Fibroblast of lung (primary cell): ENCODE data around the gene CSNK1E. TPM values are rescaled to one million over a fixed set of nuclear protein-coding genes. Genes with fewer than 3 reads are reported as not detected.
A peak's percentile ranks its signal among the peaks of the same experiment; 100 is the strongest.

Source experiments
- DNase-seq, 2 donors: peaks; one replicate each; pipeline versions ENCODE4 v3.0.0 to v3.0.0-alpha.2; 2010; ENCODE audit warnings: low read depth in 2 of 2
- H2AFZ ChIP-seq: 2 replicates; pipeline ENCODE4 v1.5.1; 2012; ENCODE audit warnings: low read length, control low read depth, inconsistent platforms
- H3K27ac ChIP-seq: 2 replicates; pipeline ENCODE4 v1.5.1; 2011; ENCODE audit warnings: low read length, control low read depth; ENCODE audit not compliant: insufficient read depth
- H3K27me3 ChIP-seq: 2 replicates; pipeline ENCODE4 v1.5.1; 2011; ENCODE audit warnings: mild to moderate bottlenecking, low read length; ENCODE audit not compliant: control insufficient read depth, insufficient read depth
- H3K36me3 ChIP-seq: 2 replicates; pipeline ENCODE4 v1.5.1; 2011; ENCODE audit warnings: low read length; ENCODE audit not compliant: control insufficient read depth, insufficient read depth
- H3K4me1 ChIP-seq: 2 replicates; pipeline ENCODE4 v1.5.1; 2011; ENCODE audit warnings: low read length; ENCODE audit not compliant: control insufficient read depth, insufficient read depth; ENCODE audit errors: extremely low read depth
- H3K4me2 ChIP-seq: 2 replicates; pipeline ENCODE4 v1.5.1; 2011; ENCODE audit warnings: low read length, control low read depth; ENCODE audit not compliant: insufficient read depth; ENCODE audit errors: extremely low read depth
- H3K4me3 ChIP-seq, 4 experiments: fragments of 200-600 bp in 1 of 4; sonication (generic) in 1 of 4; replicated peaks in 1 of 4; 2 replicates each; pipeline ENCODE4 v1.5.1; 2011 to 2016; ENCODE audit warnings: low read length in 4 of 4, low read depth in 3 of 4, mild to moderate bottlenecking in 3 of 4, control low read depth in 2 of 4, inconsistent platforms in 1 of 4, mixed read lengths in 1 of 4; ENCODE audit not compliant: insufficient read depth in 1 of 4; ENCODE audit errors: control extremely low read depth in 1 of 4
- H3K79me2 ChIP-seq: 2 replicates; pipeline ENCODE4 v1.5.1; 2012; ENCODE audit warnings: mild to moderate bottlenecking, low read length, inconsistent platforms; ENCODE audit not compliant: control insufficient read depth, insufficient read depth
- H3K9ac ChIP-seq: 2 replicates; pipeline ENCODE4 v1.5.1; 2011; ENCODE audit warnings: mild to moderate bottlenecking, low read length, control low read depth; ENCODE audit not compliant: insufficient read depth
- H3K9me3 ChIP-seq: 2 replicates; pipeline ENCODE4 v1.5.1; 2012; ENCODE audit warnings: low read depth, low read length; ENCODE audit not compliant: control insufficient read depth, insufficient read depth
- H4K20me1 ChIP-seq: 2 replicates; pipeline ENCODE4 v1.5.1; 2011; ENCODE audit warnings: low read length; ENCODE audit not compliant: control insufficient read depth, insufficient read depth; ENCODE audit errors: extremely low read depth
- CTCF ChIP-seq, 2 donors: IDR thresholded peaks in 1 of 2; conservative IDR thresholded peaks in 1 of 2; 1 replicate in 1 of 2; 2 replicates in 1 of 2; pipeline ENCODE4 v1.5.1; 2011 to 2012; ENCODE audit warnings: low read length in 2 of 2, control low read depth in 1 of 2, inconsistent platforms in 1 of 2, low read depth in 1 of 2, mild to moderate bottlenecking in 1 of 2
- EZH2 ChIP-seq: IDR thresholded peaks from 2 replicates; pipeline ENCODE4 v1.5.1; 2012; ENCODE audit warnings: low read length, control low read depth, mild to moderate bottlenecking; ENCODE audit errors: missing control alignments
- polyA plus RNA-seq, 2 donors: library from polyadenylated mRNA; depleted of rRNA in 1 of 2; stranded (reverse) in 1 of 2; unstranded in 1 of 2; fragments of >200 nt; gene quantifications; 2 replicates each; pipeline ENCODE4 v1.2.1, GENCODE V29; 2011 to 2012; ENCODE audit warnings: missing spikeins in 1 of 2
- total RNA-seq: library from RNA; depleted of rRNA; stranded (reverse); fragments of >200 nt; gene quantifications from 2 replicates; pipeline ENCODE4 v1.2.1, GENCODE V29; 2014

The CSNK1E gene
- total and polyA plus RNA-seq, 2 donors (not counting 1 experiment from before 2014, with no cell fraction given) = 99.3 to 121 TPM

GRCh38 chr22:38316364-38317121, 690 bp downstream of the CSNK1E start:
- H3K4me3 ChIP-seq = peak overlapping the region; percentile 47 to 96 (median 77)
- TF ChIP-seq EZH2 (no peak), CTCF (conservative IDR thresholded peaks at IDR 0.05 in 1 of 2, IDR thresholded peaks at IDR 0.05 in 1 of 2; ENCODE audit: low read depth in 1 of 2, low read length in 2 of 2) (no peak)
- H3K36me3 ChIP-seq = peaks cover 3% of the 10 kb centered on the region
- H3K27ac ChIP-seq = peak overlapping the region; percentile 87
- peak; percentile 60 to 64 for DNase-seq
- H3K27me3 ChIP-seq = no peaks in the 10 kb centered on the region
- no peak overlapping the region for H2AFZ ChIP-seq
- peak overlapping the region; percentile 42 for H3K4me2 ChIP-seq
- H3K9me3 ChIP-seq = no peaks in the 10 kb centered on the region
- peaks cover 50% of the 10 kb centered on the region for H3K79me2 ChIP-seq
- H3K4me1 ChIP-seq = peaks cover 33% of the 10 kb centered on the region
- H3K9ac ChIP-seq = peak overlapping the region; percentile 92
- H4K20me1 ChIP-seq = no peaks in the 10 kb centered on the region

GRCh38 chr22:38315823-38316363, 1.3 kb downstream of the CSNK1E start:
- DNase-seq = no peak
- Histone ChIP-seq H4K20me1 (no peaks in the 10 kb centered on the region), H3K4me1 (peaks cover 39% of the 10 kb centered on the region)

More at GRCh38 chr22:38315823-38316363, 1.3 kb downstream of the CSNK1E start:
- Histone ChIP-seq H3K79me2 (peaks cover 56% of the 10 kb centered on the region), H3K4me2 (peak overlapping the region; percentile 88), H3K27me3 (no peaks in the 10 kb centered on the region), H3K9ac (peak overlapping the region; percentile 92), H3K9me3 (no peaks in the 10 kb centered on the region), H3K4me3 (peak overlapping the region; percentile 47 to 96 (median 77)), H3K36me3 (peaks cover 3% of the 10 kb centered on the region), H3K27ac (peak overlapping the region; percentile 87), H2AFZ (no peak overlapping the region)
- TF ChIP-seq CTCF (conservative IDR thresholded peaks at IDR 0.05 in 1 of 2, IDR thresholded peaks at IDR 0.05 in 1 of 2; ENCODE audit: low read depth in 1 of 2, low read length in 2 of 2) (no peak), EZH2 (no peak)
